HG03159 (cell line): Measurements from ENCODE around the gene OTOR.

Experiments
- ATAC-seq: cut with Tn5 transposase; IDR thresholded peaks from one replicate; pipeline ENCODE4 v1.9.1; 2021; ENCODE audit warnings: mild to moderate bottlenecking, moderate library complexity; ENCODE audit not compliant: unreplicated experiment

The OTOR gene

GRCh38 chr20:16748308-16748900, at the start of gene OTOR:
OTOR (plus strand) TSS chr20:16748358; CDS start chr20:16748402, 44 bp downstream.
- ATAC-seq, result no peak

GRCh38 chr20:16699293-16699692, 48.9 kb upstream of the OTOR start:
- ATAC-seq, result no peak

GRCh38 chr20:16701296-16701695, 46.9 kb upstream of the OTOR start:
- no peak for ATAC-seq

GRCh38 chr20:16703570-16703969, 44.6 kb upstream of the OTOR start:
- no peak for ATAC-seq

GRCh38 chr20:16707674-16708073, 40.5 kb upstream of the OTOR start:
- ATAC-seq, result peak; percentile 54

GRCh38 chr20:16708602-16709001, 39.6 kb upstream of the OTOR start:
- peak; percentile 8 for ATAC-seq

- ATAC-seq, result peak; percentile 81
Observed at GRCh38 chr20:16709017-16709416, 39.1 kb upstream of the OTOR start.

GRCh38 chr20:16710781-16711180, 37.4 kb upstream of the OTOR start:
- ATAC-seq, result peak; percentile 37

- no peak for ATAC-seq
Observed at GRCh38 chr20:16711661-16712258, 36.4 kb upstream of the OTOR start.

- ATAC-seq, result no peak
Observed at GRCh38 chr20:16712511-16712947, 35.6 kb upstream of the OTOR start.

- no peak for ATAC-seq
Observed at GRCh38 chr20:16713066-16713465, 35.1 kb upstream of the OTOR start.

- ATAC-seq, result no peak
Observed at GRCh38 chr20:16714242-16714641, 33.9 kb upstream of the OTOR start.

GRCh38 chr20:16714751-16715150, 33.4 kb upstream of the OTOR start:
- no peak for ATAC-seq

- ATAC-seq, result no peak
Observed at GRCh38 chr20:16719421-16719820, 28.7 kb upstream of the OTOR start.

GRCh38 chr20:16729080-16729479, 19.1 kb upstream of the OTOR start:
- no peak for ATAC-seq

GRCh38 chr20:16729565-16730460, 18.3 kb upstream of the OTOR start, which contains the start of gene SNRPB2:
SNRPB2 (plus strand) TSS chr20:16730026; CDS start chr20:16731703, 1,677 bp downstream.
- ATAC-seq, result peak; percentile 99

- no peak for ATAC-seq
Observed at GRCh38 chr20:16732506-16733152, 15.5 kb upstream of the OTOR start.

GRCh38 chr20:16740365-16741072, 7.6 kb upstream of the OTOR start:
- no peak for ATAC-seq

- ATAC-seq, result no peak
Observed at GRCh38 chr20:16744178-16744807, 3.9 kb upstream of the OTOR start.

GRCh38 chr20:16745204-16745603, 3.0 kb upstream of the OTOR start:
- ATAC-seq, result no peak
